Measurements from ENCODE around the gene CLCA2. TPM values are rescaled to one million over a fixed set of nuclear protein-coding genes. Genes with fewer than 3 reads are reported as not detected.

The CLCA2 gene
- total RNA-seq, 1 experiment from 2014 or later, result not detected

DNA sequence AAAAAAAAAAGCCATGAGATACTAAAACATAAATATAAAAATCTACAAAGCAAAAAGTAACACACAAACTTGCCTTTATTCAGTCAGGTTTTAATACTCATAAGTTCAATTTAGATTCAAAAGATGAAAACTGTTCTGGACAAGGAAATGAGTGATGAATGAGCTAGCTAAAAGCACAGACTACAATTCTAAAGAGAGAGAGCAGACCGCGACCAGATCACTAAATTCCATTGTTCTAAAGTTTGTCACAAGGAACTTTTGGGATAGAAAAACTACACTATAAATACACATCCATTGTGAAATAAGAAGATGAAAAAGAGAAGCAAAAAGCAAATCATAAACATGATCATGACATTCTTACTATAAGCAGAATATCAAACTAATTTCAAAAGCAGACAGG lies 29.6 kb upstream of the CLCA2 start:
- no peaks in the 10 kb centered on the region for H3K9me3 ChIP-seq (ENCODE audit: control insufficient read depth, insufficient read depth, low read depth, low read length)
- ChIA-PET CTCF (interaction anchor here (0.6 kb wide), 2 partner anchors 43 to 237 kb away, joined by 3 read pairs; no protein-coding TSS in a partner anchor), POLR2A (interaction anchor here (0.7 to 1.1 kb wide), 5 partner anchors 14 to 1707 kb away, joined by 3 to 5 read pairs (median 3); no protein-coding TSS in a partner anchor)
- H3K4me1 ChIP-seq (ENCODE audit: control insufficient read depth, insufficient read depth, low read length), result peaks cover 14% of the 10 kb centered on the region
- in situ Hi-C loops (cut with HindIII; ENCODE audit: low pct_unique_long_range_greater_than_20kb, low sequenced_read_pairs) (no loop called here), intact Hi-C loops (cut with micrococcal nuclease; ENCODE audit: unreplicated experiment) (no loop called here)
- no peak for ATAC-seq
- H3K27ac ChIP-seq (ENCODE audit: low read length), result peak overlapping the region; percentile 68
- no TSS peak for BruUV-seq (replicated peaks)
- peak overlapping the region; percentile 73 to 93 for H3K4me3 ChIP-seq (ENCODE audit: low read depth in 2 of 2, low read length in 2 of 2)
- no peaks in the 10 kb centered on the region for H3K36me3 ChIP-seq (ENCODE audit: control insufficient read depth, insufficient read depth, low read length)
- DNase-seq (ENCODE audit: low read depth, low spot score), result no peak
- H3K27me3 ChIP-seq (ENCODE audit: control insufficient read depth, insufficient read depth, low read length), result peaks cover 11% of the 10 kb centered on the region
- no peak for TF ChIP-seq POLR2AphosphoS5 (IDR thresholded peaks at IDR 0.05; ENCODE audit: low read depth, low read length)
- no peak for TF ChIP-seq TCF7L2 (IDR thresholded peaks at IDR 0.05; ENCODE audit: low read depth, low read length)
- no peak for TF ChIP-seq CTCF (IDR thresholded peaks at IDR 0.05)
- no peak for TF ChIP-seq SIN3A (IDR thresholded peaks at IDR 0.05; ENCODE audit: borderline replicate concordance, insufficient read depth, low read depth, low read length)
- TF ChIP-seq, protein P1, sequence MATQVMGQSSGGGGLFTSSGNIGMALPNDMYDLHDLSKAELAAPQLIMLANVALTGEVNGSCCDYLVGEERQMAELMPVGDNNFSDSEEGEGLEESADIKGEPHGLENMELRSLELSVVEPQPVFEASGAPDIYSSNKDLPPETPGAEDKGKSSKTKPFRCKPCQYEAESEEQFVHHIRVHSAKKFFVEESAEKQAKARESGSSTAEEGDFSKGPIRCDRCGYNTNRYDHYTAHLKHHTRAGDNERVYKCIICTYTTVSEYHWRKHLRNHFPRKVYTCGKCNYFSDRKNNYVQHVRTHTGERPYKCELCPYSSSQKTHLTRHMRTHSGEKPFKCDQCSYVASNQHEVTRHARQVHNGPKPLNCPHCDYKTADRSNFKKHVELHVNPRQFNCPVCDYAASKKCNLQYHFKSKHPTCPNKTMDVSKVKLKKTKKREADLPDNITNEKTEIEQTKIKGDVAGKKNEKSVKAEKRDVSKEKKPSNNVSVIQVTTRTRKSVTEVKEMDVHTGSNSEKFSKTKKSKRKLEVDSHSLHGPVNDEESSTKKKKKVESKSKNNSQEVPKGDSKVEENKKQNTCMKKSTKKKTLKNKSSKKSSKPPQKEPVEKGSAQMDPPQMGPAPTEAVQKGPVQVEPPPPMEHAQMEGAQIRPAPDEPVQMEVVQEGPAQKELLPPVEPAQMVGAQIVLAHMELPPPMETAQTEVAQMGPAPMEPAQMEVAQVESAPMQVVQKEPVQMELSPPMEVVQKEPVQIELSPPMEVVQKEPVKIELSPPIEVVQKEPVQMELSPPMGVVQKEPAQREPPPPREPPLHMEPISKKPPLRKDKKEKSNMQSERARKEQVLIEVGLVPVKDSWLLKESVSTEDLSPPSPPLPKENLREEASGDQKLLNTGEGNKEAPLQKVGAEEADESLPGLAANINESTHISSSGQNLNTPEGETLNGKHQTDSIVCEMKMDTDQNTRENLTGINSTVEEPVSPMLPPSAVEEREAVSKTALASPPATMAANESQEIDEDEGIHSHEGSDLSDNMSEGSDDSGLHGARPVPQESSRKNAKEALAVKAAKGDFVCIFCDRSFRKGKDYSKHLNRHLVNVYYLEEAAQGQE (IDR thresholded peaks at IDR 0.05; ENCODE audit: insufficient read depth in 1 of 2, low read depth in 2 of 2, low read length in 1 of 2), result no peak

GRCh38 chr1:86395751-86396497 lies 28.0 kb upstream of the CLCA2 start, which contains the start of gene ODF2L:
Gene ODF2L, minus strand, starts transcription at chr1:86396323. Its CDS starts 9,296 bp downstream, at chr1:86387027.
- H3K4me1 ChIP-seq (ENCODE audit: control insufficient read depth, insufficient read depth, low read length), result peaks cover 14% of the 10 kb centered on the region
- H3K27ac ChIP-seq (ENCODE audit: low read length), result peak within 1 kb of the TSS; percentile 98
- H3K4me3 ChIP-seq (ENCODE audit: low read depth in 2 of 2, low read length in 2 of 2), result peak within 1 kb of the TSS; percentile 73 to 93
- ChIA-PET POLR2A (interaction anchor here (0.7 to 1.1 kb wide), 5 partner anchors 11 to 85 kb away, joined by 3 to 5 read pairs (median 3); no protein-coding TSS in a partner anchor), CTCF (no interaction called here)
- no peaks in the 10 kb centered on the region for H3K36me3 ChIP-seq (ENCODE audit: control insufficient read depth, insufficient read depth, low read length)
- H3K9me3 ChIP-seq (ENCODE audit: control insufficient read depth, insufficient read depth, low read depth, low read length), result no peaks in the 10 kb centered on the region
- BruUV-seq (replicated peaks), result no TSS peak
- intact Hi-C loops (cut with micrococcal nuclease; ENCODE audit: unreplicated experiment), result no loop called here
- DNase-seq (ENCODE audit: low read depth, low spot score), result peak; percentile 83
- TF ChIP-seq POLR2AphosphoS5 (IDR thresholded peaks at IDR 0.05; ENCODE audit: low read depth, low read length) (peak; percentile 92), TCF7L2 (IDR thresholded peaks at IDR 0.05; ENCODE audit: low read depth, low read length) (peak; percentile 63), SIN3A (IDR thresholded peaks at IDR 0.05; ENCODE audit: borderline replicate concordance, insufficient read depth, low read depth, low read length) (peak; percentile 99)
- TF ChIP-seq, protein P1 (IDR thresholded peaks at IDR 0.05; ENCODE audit: insufficient read depth in 1 of 2, low read depth in 2 of 2, low read length in 1 of 2), result no peak
- peaks cover 14% of the 10 kb centered on the region for H3K27me3 ChIP-seq (ENCODE audit: control insufficient read depth, insufficient read depth, low read length)
- in situ Hi-C loops (cut with HindIII; ENCODE audit: low pct_unique_long_range_greater_than_20kb, low sequenced_read_pairs), result no loop called here
- ATAC-seq, result peak; percentile 100

Measured in Panc1 (cell line).